GM23338 (cell line): Measurements from ENCODE around the gene PCED1A. TPM values are rescaled to one million over a fixed set of nuclear protein-coding genes. Genes with fewer than 3 reads are reported as not detected.

Source experiments
- ATAC-seq: fragments of 200-7000 bp; cut with Tn5 transposase; 3 replicates; pipeline ENCODE4 v1.9.1; 2020
- DNase-seq: peaks from one replicate; pipeline ENCODE4 v3.0.0-alpha.2; 2015; ENCODE audit warnings: low spot score
- H2AFZ ChIP-seq: fragments of 200-600 bp; sonication (generic); 2 replicates; pipeline ENCODE4 v1.8.0; 2016; ENCODE audit warnings: antibody characterized with exemption, mild to moderate bottlenecking, moderate library complexity
- H3F3A ChIP-seq: fragments of 200-600 bp; sonication (generic); replicated peaks from 2 replicates; pipeline ENCODE4 v1.8.0; 2017; ENCODE audit warnings: antibody characterized with exemption, mixed run types, low read depth
- H3K27ac ChIP-seq: fragments of 200-600 bp; sonication (generic); 2 replicates; pipeline ENCODE4 v1.6.1; 2016; ENCODE audit warnings: low read depth
- H3K27me3 ChIP-seq: fragments of 200-600 bp; sonication (generic); 2 replicates; pipeline ENCODE4 v1.8.0; 2016; ENCODE audit warnings: mild to moderate bottlenecking, mixed run types, moderate library complexity; ENCODE audit not compliant: insufficient read depth
- H3K36me3 ChIP-seq: fragments of 200-600 bp; sonication (generic); 2 replicates; pipeline ENCODE4 v1.8.0; 2016; ENCODE audit warnings: mild to moderate bottlenecking; ENCODE audit not compliant: insufficient read depth
- H3K4me1 ChIP-seq: fragments of 200-600 bp; sonication (generic); 2 replicates; pipeline ENCODE4 v1.8.0; 2016; ENCODE audit warnings: mild to moderate bottlenecking, moderate library complexity; ENCODE audit not compliant: insufficient read depth
- H3K4me2 ChIP-seq: fragments of 200-600 bp; sonication (generic); 2 replicates; pipeline ENCODE4 v1.7.1; 2017; ENCODE audit warnings: mixed run types
- H3K4me3 ChIP-seq: fragments of 200-600 bp; sonication (generic); 2 replicates; pipeline ENCODE4 v1.6.1; 2016; ENCODE audit warnings: mixed run types
- H3K79me2 ChIP-seq: fragments of 200-600 bp; sonication (generic); replicated peaks from 2 replicates; pipeline ENCODE4 v1.8.0; 2017; ENCODE audit warnings: mild to moderate bottlenecking; ENCODE audit not compliant: insufficient read depth
- H3K9me2 ChIP-seq: fragments of 200-600 bp; sonication (generic); 2 replicates; pipeline ENCODE4 v1.8.0; 2017; ENCODE audit not compliant: insufficient read depth
- H4K20me1 ChIP-seq: fragments of 200-600 bp; sonication (generic); replicated peaks from 2 replicates; pipeline ENCODE4 v1.8.0; 2017; ENCODE audit warnings: mild to moderate bottlenecking; ENCODE audit not compliant: insufficient read depth
- H3K27ac Mint-ChIP-seq: 2 replicates; pipeline ENCODE4 v1.8.0; 2020; ENCODE audit warnings: inconsistent platforms, mild to moderate bottlenecking, moderate library complexity, mixed read lengths
- H3K27me3 Mint-ChIP-seq: 3 replicates; pipeline ENCODE4 v1.8.0; 2022; ENCODE audit warnings: low read depth, mild to moderate bottlenecking, moderate library complexity, mixed read lengths, inconsistent platforms; ENCODE audit not compliant: insufficient read depth, poor library complexity
- H3K36me3 Mint-ChIP-seq: 3 replicates; pipeline ENCODE4 v1.8.0; 2021; ENCODE audit warnings: low read depth, mild to moderate bottlenecking, inconsistent platforms, moderate library complexity, mixed read lengths
- H3K4me1 Mint-ChIP-seq: 3 replicates; pipeline ENCODE4 v1.8.0; 2020; ENCODE audit warnings: mild to moderate bottlenecking, inconsistent platforms, mixed read lengths
- H3K4me3 Mint-ChIP-seq: 3 replicates; pipeline ENCODE4 v1.8.0; 2021; ENCODE audit warnings: moderate library complexity, mild to moderate bottlenecking, inconsistent platforms, mixed read lengths
- H3K9me3 Mint-ChIP-seq: 3 replicates; pipeline ENCODE4 v1.8.0; 2020; ENCODE audit warnings: moderate library complexity, mild to moderate bottlenecking, inconsistent platforms, mixed read lengths
- EZH2 ChIP-seq: fragments of 200-600 bp; sonication (generic); IDR thresholded peaks from one replicate; pipeline ENCODE4 v1.8.0; 2017; ENCODE audit warnings: antibody characterized with exemption, mild to moderate bottlenecking, low read depth; ENCODE audit not compliant: unreplicated experiment
- EZH2phosphoT487 ChIP-seq: fragments of 200-600 bp; sonication (generic); IDR thresholded peaks from one replicate; pipeline ENCODE4 v1.8.1; 2018; ENCODE audit warnings: antibody characterized with exemption; ENCODE audit not compliant: unreplicated experiment
- JUNB ChIP-seq: IDR thresholded peaks from one replicate; pipeline ENCODE4 v1.6.1; 2016; ENCODE audit warnings: antibody characterized with exemption; ENCODE audit not compliant: unreplicated experiment
- NANOG ChIP-seq: IDR thresholded peaks from 2 replicates; pipeline ENCODE4 v1.6.1; 2016; ENCODE audit warnings: antibody characterized with exemption, borderline replicate concordance
- REST ChIP-seq: IDR thresholded peaks from one replicate; pipeline ENCODE4 v1.6.1; 2018; ENCODE audit warnings: antibody characterized with exemption; ENCODE audit not compliant: unreplicated experiment
- STAT1 ChIP-seq: IDR thresholded peaks from one replicate; pipeline ENCODE4 v1.6.1; 2016; ENCODE audit warnings: antibody characterized with exemption; ENCODE audit not compliant: unreplicated experiment
- ZNF331 ChIP-seq: fragments of 250-450 bp; sonication (Bioruptor Pico); IDR thresholded peaks from 2 replicates; pipeline ENCODE4 v1.5.0; 2020; ENCODE audit warnings: low read depth, mild to moderate bottlenecking, moderate library complexity
- ZNF462 ChIP-seq: fragments of 250-450 bp; sonication (Bioruptor Pico); IDR thresholded peaks from 2 replicates; pipeline ENCODE4 v1.5.0; 2020; ENCODE audit warnings: mild to moderate bottlenecking, moderate library complexity
- polyA plus RNA-seq: library from polyadenylated mRNA; unstranded; fragments of >200 nt; fragmentation: Nextera tagmentation; extraction: Ambion mirVana; gene quantifications from 2 replicates; pipeline ENCODE4 v1.2.1, GENCODE V29; 2016
- total RNA-seq: library from RNA; depleted of rRNA; stranded (reverse); fragments of >200 nt; shearing (Covaris generic); gene quantifications from 2 replicates; pipeline ENCODE4 v1.2.3, GENCODE V29; 2014

PCED1A gene
- total and polyA plus RNA-seq, 2 experiments from 2014 or later = 5.0 to 8.9 TPM

- Histone ChIP-seq H3K79me2 (no peaks in the 10 kb centered on the region), H3K4me3 (no peak overlapping the region), H3F3A (no peaks in the 10 kb centered on the region), H3K4me1 (no peaks in the 10 kb centered on the region), H3K27ac (no peak overlapping the region), H3K9me2 (no peaks in the 10 kb centered on the region), H2AFZ (no peak overlapping the region), H3K27me3 (0 out of 2 replicates have a peak, but pooled peaks cover 3% of the 10 kb centered on the region), H4K20me1 (no peaks in the 10 kb centered on the region), H3K4me2 (no peak overlapping the region), H3K36me3 (no peaks in the 10 kb centered on the region)
- H3K27ac Mint-ChIP-seq = no peak overlapping the region
- DNase-seq (no peak), ATAC-seq (no peak)
- H3K9me3 Mint-ChIP-seq = no peaks in the 10 kb centered on the region
- H3K36me3 Mint-ChIP-seq = peaks cover 3% of the 10 kb centered on the region; the same call in 1 of the 3 replicates
- TF ChIP-seq ZNF331 (CRISPR knock-in tag) (no peak), STAT1 (no peak), ZNF462 (no peak), REST (no peak), JUNB (no peak), EZH2 (no peak), EZH2phosphoT487 (no peak), NANOG (no peak)
- peaks cover 6% of the 10 kb centered on the region for H3K27me3 Mint-ChIP-seq
- H3K4me3 Mint-ChIP-seq = no peak overlapping the region
- no peaks in the 10 kb centered on the region for H3K4me1 Mint-ChIP-seq
These were observed 24.6 kb upstream of the PCED1A start for GRCh38 chr20:2865101-2865500.
